BJ (cell line): ENCODE measurements around the gene RSL1D1. TPM values are rescaled to one million over a fixed set of nuclear protein-coding genes. Genes with fewer than 3 reads are reported as not detected.

ENCODE experiments used
- CTCF ChIA-PET: fragments of 350-600 bp; formaldehyde crosslinking; extraction: SDS; loops from one replicate; lab custom pipeline; 2021; ENCODE audit warnings: antibody characterized with exemption, inconsistent platforms; lab: Yijun Ruan, JAX
- POLR2A ChIA-PET: fragments of 300-600 bp; sonication (Branson Sonifier 250); formaldehyde crosslinking; extraction: SDS; loops from one replicate; lab custom pipeline; 2021; ENCODE audit warnings: antibody characterized with exemption; lab: Charles Lee
- DNase-seq: peaks from one replicate; pipeline ENCODE4 v3.0.0-alpha.2; 2011; ENCODE audit warnings: low read depth
- H3K27me3 ChIP-seq: 2 replicates; pipeline ENCODE4 v1.6.0; 2011; ENCODE audit warnings: low read length; ENCODE audit not compliant: control insufficient read depth, insufficient read depth
- H3K36me3 ChIP-seq: 2 replicates; pipeline ENCODE4 v1.5.1; 2011; ENCODE audit warnings: low read length; ENCODE audit not compliant: control insufficient read depth, insufficient read depth
- H3K4me3 ChIP-seq: 2 replicates; pipeline ENCODE4 v1.5.1; 2011; ENCODE audit warnings: low read depth, mild to moderate bottlenecking, control low read depth, low read length
- CTCF ChIP-seq: IDR thresholded peaks from 2 replicates; pipeline ENCODE4 v1.5.1; 2011; ENCODE audit warnings: low read depth, mild to moderate bottlenecking, control low read depth, inconsistent platforms, low read length, moderate library complexity; ENCODE audit not compliant: insufficient read depth
- polyA plus RNA-seq: library from polyadenylated mRNA; depleted of rRNA; stranded (reverse); fragments of >200 nt; gene quantifications from 2 replicates; pipeline ENCODE4 v1.2.3, GENCODE V29; 2011

RSL1D1 gene
- polyA plus RNA-seq, 1 experiment: 36.4 TPM

DNA sequence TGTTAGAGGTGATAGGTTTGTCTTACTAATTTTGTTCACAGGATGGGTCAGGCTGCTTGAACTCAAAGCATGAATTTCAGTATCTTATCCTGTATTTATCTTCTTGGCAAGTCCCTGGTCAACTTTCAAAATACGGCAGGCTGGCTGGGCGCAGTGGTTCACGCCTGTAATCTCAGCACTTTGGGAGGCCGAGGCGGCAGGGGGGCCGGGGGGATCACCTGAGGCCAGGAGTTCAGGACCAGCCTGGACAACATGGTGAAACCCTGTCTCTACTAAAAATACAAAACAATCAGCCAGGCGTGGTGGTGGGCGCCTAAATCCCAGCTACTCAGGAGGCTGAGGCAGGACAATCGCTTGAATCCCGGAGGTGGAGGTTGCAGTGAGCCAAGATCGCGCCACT, 25.0 kb upstream of the RSL1D1 start:
- TF ChIP-seq CTCF: no peak
- Histone ChIP-seq H3K36me3 (peaks cover 5% of the 10 kb centered on the region), H3K4me3 (no peak overlapping the region), H3K27me3 (no peaks in the 10 kb centered on the region)
- ChIA-PET POLR2A (no interaction called here), CTCF (interaction anchor here (1.0 kb wide), 1 partner anchor 192 kb away, joined by 3 read pairs; no protein-coding TSS in a partner anchor)
- DNase-seq: no peak

DNA sequence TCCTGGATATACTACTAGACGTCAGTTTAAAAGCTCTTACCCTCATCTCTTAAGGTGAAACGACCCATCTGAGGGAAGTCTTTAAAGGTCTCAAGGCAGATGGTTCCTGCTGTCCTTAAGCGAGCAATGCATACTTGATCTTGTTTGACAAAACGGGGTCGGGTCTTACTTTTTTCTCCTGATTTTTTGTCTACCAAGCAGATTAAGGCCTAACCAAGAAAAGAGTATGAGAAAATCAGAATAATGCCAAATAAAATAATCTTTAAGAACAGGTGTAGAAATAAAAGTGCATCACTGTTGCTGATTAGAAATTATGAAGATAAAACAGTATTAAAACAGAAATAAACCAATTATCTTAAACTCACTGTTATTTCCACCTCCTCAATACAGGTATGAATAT, 24.4 kb upstream of the RSL1D1 start:
- no peaks in the 10 kb centered on the region for H3K27me3 ChIP-seq
- POLR2A ChIA-PET: no interaction called here
- no peak overlapping the region for H3K4me3 ChIP-seq
- CTCF ChIA-PET: no interaction called here
- DNase-seq: no peak
- peaks cover 5% of the 10 kb centered on the region for H3K36me3 ChIP-seq
- no peak for TF ChIP-seq CTCF

GRCh38 chr16:11871193-11871592, 19.9 kb upstream of the RSL1D1 start:
- Histone ChIP-seq H3K4me3 (no peak overlapping the region), H3K27me3 (no peaks in the 10 kb centered on the region), H3K36me3 (peaks cover 7% of the 10 kb centered on the region)
- 0 out of 2 replicates have a peak, but pooled peaks have one; percentile 10 for TF ChIP-seq CTCF
- ChIA-PET POLR2A (no interaction called here), CTCF (interaction anchor here (0.7 kb wide), 1 partner anchor 9 kb away, joined by 3 read pairs; no protein-coding TSS in a partner anchor)
- no peak for DNase-seq

DNA sequence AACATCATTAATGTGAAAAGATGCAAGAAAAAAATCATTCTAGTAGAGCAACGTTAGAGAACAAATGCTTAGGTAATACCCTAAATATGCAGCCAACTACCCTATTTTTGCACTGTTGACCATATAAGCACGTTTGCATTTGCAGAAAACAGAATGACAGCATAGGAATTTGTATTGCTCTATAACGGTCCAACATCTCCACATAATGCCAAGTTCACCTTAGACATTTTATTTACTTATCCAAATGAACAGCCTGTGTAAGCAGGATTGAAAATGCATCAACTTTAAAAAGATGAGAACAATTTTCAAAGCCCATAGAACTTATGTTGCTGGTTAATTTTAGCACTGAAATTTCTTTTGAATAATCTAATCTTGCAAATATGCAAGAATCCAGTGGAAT, 19.1 kb upstream of the RSL1D1 start:
- no peak for DNase-seq
- CTCF ChIA-PET: interaction anchor here (0.7 kb wide), 1 partner anchor 10 kb away, joined by 3 read pairs; no protein-coding TSS in a partner anchor
- peaks cover 7% of the 10 kb centered on the region for H3K36me3 ChIP-seq
- TF ChIP-seq CTCF: no peak
- POLR2A ChIA-PET: no interaction called here
- no peaks in the 10 kb centered on the region for H3K27me3 ChIP-seq
- H3K4me3 ChIP-seq: no peak overlapping the region

- DNase-seq: no peak
- H3K36me3 ChIP-seq: peaks cover 7% of the 10 kb centered on the region
- ChIA-PET CTCF (interaction anchor here (0.6 to 1.6 kb wide), 2 partner anchors 18 to 173 kb away, joined by 4 read pairs; no protein-coding TSS in a partner anchor), POLR2A (no interaction called here)
- H3K27me3 ChIP-seq: no peaks in the 10 kb centered on the region
- TF ChIP-seq CTCF: no peak
- no peak overlapping the region for H3K4me3 ChIP-seq
Measured at GRCh38 chr16:11869353-11870228, 18.2 kb upstream of the RSL1D1 start.
